GM04504 (cell line): ENCODE results near the gene ARHGEF37.
A peak's percentile ranks its signal among the peaks of the same experiment; 100 is the strongest.
"Not testable (repeated sequence)": the region's sequence is repeated elsewhere in the genome, so short reads cannot be mapped to it uniquely, and the experiment has no call there.

Source experiments
- DNase-seq: peaks from one replicate; pipeline ENCODE4 v3.0.0-alpha.2; 2012; ENCODE audit warnings: low read depth

Gene ARHGEF37

GRCh38 chr5:149564542-149565140 lies 16.7 kb upstream of the ARHGEF37 start:
- peak; percentile 58 for DNase-seq

- no peak for DNase-seq
Observed at GRCh38 chr5:149567226-149567625, 14.1 kb upstream of the ARHGEF37 start.

GRCh38 chr5:149572170-149572569 lies 9.1 kb upstream of the ARHGEF37 start:
- no peak for DNase-seq

- DNase-seq, result no peak
Observed at GRCh38 chr5:149572576-149573231, 8.6 kb upstream of the ARHGEF37 start.

- no peak for DNase-seq
Observed at GRCh38 chr5:149575131-149575530, 6.2 kb upstream of the ARHGEF37 start.

GRCh38 chr5:149576021-149576420 lies 5.3 kb upstream of the ARHGEF37 start:
- no peak for DNase-seq

GRCh38 chr5:149578896-149579295 lies 2.4 kb upstream of the ARHGEF37 start:
- no peak for DNase-seq

- DNase-seq, result no peak
Observed at GRCh38 chr5:149580808-149581191, 498 bp upstream of the ARHGEF37 start.

GRCh38 chr5:149581931-149582768 lies 852 bp downstream of the ARHGEF37 start:
- no peak for DNase-seq

GRCh38 chr5:149583394-149583793 lies 2.1 kb downstream of the ARHGEF37 start:
- no peak for DNase-seq

- no peak for DNase-seq
Observed at GRCh38 chr5:149584121-149584520, 2.8 kb downstream of the ARHGEF37 start.

GRCh38 chr5:149585910-149586309 lies 4.6 kb downstream of the ARHGEF37 start:
- no peak for DNase-seq

- no peak for DNase-seq
Observed at GRCh38 chr5:149586708-149587318, 5.5 kb downstream of the ARHGEF37 start.

GRCh38 chr5:149588936-149589335 lies 7.6 kb downstream of the ARHGEF37 start:
- no peak for DNase-seq

- no peak for DNase-seq
Observed at GRCh38 chr5:149593370-149593769, 12.1 kb downstream of the ARHGEF37 start.

GRCh38 chr5:149594206-149594895 lies 13.1 kb downstream of the ARHGEF37 start:
- no peak for DNase-seq

- not testable (repeated sequence) for DNase-seq
Observed at GRCh38 chr5:149595105-149595504, 13.8 kb downstream of the ARHGEF37 start.

GRCh38 chr5:149596712-149597111 lies 15.4 kb downstream of the ARHGEF37 start:
- no peak for DNase-seq

- no peak for DNase-seq
Observed at GRCh38 chr5:149597618-149598017, 16.3 kb downstream of the ARHGEF37 start.

- DNase-seq, result not testable (repeated sequence)
Observed at GRCh38 chr5:149598234-149598633, 16.9 kb downstream of the ARHGEF37 start.

GRCh38 chr5:149598966-149599365 lies 17.7 kb downstream of the ARHGEF37 start:
- no peak for DNase-seq

- DNase-seq, result no peak
Observed at GRCh38 chr5:149599375-149599774, 18.1 kb downstream of the ARHGEF37 start.
